HG03442 (cell line): ENCODE measurements around the gene IKZF5.
A peak's percentile ranks its signal among the peaks of the same experiment; 100 is the strongest.

Source experiments
- ATAC-seq: cut with Tn5 transposase; IDR thresholded peaks from one replicate; pipeline ENCODE4 v1.9.1; 2021; ENCODE audit warnings: mild to moderate bottlenecking, moderate library complexity; ENCODE audit not compliant: unreplicated experiment

The IKZF5 gene

GRCh38 chr10:122984708-122985107, 23.9 kb downstream of the IKZF5 start:
- ATAC-seq, result no peak

DNA sequence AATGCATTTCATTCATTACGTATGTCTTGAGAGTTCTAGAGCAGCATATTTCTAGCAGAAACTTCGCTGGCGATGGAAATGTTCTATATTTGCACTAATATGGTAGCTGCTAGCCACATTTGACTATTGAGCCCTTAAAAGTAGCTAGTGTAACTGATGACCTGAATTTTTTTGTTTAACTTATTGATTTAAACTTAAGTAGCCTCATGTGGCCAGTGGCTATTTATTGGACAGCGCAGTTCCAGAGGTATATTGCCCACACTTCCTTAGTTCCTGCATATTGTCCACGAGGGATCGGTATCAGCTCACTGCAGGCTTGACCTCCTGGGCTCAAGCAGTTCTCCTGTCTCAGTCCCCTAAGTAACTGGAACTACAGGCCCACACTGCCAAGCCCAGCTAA, 24.7 kb downstream of the IKZF5 start:
- no peak for ATAC-seq

- no peak for ATAC-seq
These were observed 27.5 kb downstream of the IKZF5 start for GRCh38 chr10:122981066-122981464.

- ATAC-seq, result peak; percentile 95
These were observed 28.2 kb downstream of the IKZF5 start, which contains the start of gene PSTK for GRCh38 chr10:122980209-122981065. TSS of gene PSTK (plus strand) at chr10:122980401. CDS start at chr10:122980480, 79 bp downstream.

DNA sequence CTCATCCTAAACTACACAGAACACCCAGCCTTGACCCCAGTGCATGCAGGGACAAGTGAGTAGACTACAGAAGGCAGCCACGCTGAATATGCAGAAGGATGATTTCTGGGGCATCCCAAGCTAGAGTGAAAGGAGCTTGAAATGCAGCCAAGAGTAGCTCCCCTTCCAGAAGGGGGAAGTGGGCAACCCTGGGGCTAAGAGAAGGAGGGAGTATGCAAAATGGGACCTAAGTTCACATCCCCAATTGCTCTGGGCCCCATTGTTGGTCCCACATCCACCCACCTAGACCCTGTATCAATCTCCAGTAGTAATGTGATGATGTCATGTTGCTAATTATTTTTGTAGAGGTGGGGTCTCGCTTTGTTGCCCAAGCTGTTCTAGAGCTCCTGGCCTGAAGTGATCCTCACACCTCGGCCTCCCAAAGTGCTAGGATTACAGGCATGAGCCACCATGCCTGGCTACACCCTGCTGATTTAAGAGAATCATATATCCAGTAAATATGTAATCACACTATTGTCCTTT, 34.0 kb downstream of the IKZF5 start:
- no peak for ATAC-seq

DNA sequence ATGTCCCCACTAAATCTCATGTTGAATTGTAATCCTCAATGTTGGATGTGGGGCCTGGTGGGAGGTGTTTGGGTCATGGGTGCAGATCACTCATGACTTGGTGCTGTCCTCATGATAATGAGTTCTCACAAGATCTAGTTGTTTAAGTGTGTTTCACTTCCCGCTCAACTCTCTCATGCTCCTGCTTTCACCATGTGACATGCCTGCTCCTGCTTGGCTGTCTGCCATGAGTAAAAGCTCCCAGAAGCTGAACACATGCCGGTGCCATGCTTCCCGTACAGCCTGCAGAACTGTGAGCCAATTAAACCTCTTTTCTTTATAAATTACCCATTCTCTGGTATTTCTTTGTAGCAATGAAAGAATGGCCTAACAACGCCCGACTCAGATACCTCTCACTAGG, 34.6 kb downstream of the IKZF5 start:
- ATAC-seq, result no peak

DNA sequence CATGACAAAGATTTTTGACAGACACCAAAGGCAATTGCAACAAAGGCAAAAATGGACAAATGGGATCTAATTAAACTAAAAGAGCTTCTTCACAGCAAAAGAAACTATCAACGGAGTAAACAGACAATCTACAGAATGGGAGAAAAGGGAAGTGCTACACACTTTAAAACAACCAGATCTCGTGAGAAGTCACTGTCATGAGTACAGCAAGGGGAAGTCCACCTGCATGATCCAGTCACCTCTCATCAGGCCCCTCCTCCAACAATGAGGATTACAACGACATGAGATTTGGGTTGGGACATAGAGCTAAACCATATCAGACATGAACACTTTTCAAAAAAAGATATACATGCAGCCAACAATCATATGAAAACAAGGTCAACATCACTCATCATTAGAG, 39.9 kb downstream of the IKZF5 start:
- no peak for ATAC-seq

DNA sequence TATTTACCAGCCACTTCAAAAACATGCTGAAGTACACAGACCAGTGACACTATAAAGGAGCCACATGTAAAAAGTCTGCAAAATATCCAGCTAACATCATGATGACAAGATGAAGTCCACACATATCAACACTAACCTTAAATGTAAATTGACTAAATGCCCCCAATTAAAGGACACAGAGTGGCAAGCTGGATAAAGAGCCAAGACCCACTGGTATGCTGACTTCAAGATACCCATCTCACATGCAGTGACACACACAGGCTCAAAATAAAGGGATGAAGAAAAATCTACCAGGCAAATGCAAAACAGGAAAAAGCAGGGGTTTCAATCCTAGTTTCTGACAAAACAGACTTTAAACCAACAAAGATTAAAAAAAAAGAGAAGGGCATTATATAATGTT, 41.7 kb downstream of the IKZF5 start:
- ATAC-seq, result no peak

- no peak for ATAC-seq
These were observed 46.2 kb downstream of the IKZF5 start for GRCh38 chr10:122962405-122962804.

GRCh38 chr10:122957474-122957873, 51.1 kb downstream of the IKZF5 start:
- no peak for ATAC-seq

DNA sequence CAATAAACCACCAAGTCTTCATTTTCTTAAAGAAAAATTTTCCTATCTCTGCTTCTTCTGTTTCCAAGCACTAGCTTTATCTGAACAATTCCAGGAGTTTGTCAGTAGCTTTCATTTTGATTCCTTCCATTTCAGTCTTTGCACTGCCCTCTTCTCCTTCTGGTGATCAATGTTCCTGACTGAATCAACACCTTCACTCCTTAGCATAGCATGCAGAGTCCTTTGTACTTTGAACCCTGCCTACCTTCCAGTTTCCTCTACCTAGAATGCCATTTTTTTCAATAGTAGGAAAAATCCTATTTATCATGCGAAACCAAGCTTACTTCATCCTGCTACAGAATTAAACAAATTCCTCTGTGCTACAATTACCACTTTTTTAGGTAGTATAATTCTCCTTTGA, 52.7 kb downstream of the IKZF5 start:
- ATAC-seq, result no peak

- no peak for ATAC-seq
These were observed 53.9 kb downstream of the IKZF5 start for GRCh38 chr10:122954731-122955050.

GRCh38 chr10:122953902-122954730, 54.5 kb downstream of the IKZF5 start, which contains the start of gene C10orf88:
TSS of gene C10orf88 (minus strand) at chr10:122954227. CDS start at chr10:122954178, 49 bp downstream.
- ATAC-seq, result peak; percentile 98

DNA sequence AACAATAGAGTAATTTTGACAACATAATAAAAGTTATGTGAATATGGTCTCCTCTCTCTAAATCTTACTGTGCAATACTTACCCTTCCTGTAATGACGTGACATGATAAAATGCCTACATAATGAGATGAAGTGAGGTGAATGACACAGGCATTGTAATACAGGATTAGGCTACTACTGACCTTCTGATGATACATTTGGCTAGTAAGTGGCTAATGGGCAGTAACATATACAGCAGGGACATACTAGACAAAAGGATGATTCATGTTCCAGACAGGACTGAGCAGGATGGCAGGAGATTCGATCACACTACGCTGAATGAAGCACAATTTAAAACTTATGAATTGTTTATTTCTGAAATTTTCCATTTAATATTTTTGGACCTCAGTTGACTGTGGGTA, 59.3 kb downstream of the IKZF5 start:
- no peak for ATAC-seq
